HG03103 (cell line): Measurements from ENCODE around the gene RAP1GAP2.

Experiments used
- ATAC-seq: cut with Tn5 transposase; IDR thresholded peaks from one replicate; pipeline ENCODE4 v1.9.1; 2021; ENCODE audit warnings: low read depth; ENCODE audit not compliant: unreplicated experiment

Gene RAP1GAP2

DNA sequence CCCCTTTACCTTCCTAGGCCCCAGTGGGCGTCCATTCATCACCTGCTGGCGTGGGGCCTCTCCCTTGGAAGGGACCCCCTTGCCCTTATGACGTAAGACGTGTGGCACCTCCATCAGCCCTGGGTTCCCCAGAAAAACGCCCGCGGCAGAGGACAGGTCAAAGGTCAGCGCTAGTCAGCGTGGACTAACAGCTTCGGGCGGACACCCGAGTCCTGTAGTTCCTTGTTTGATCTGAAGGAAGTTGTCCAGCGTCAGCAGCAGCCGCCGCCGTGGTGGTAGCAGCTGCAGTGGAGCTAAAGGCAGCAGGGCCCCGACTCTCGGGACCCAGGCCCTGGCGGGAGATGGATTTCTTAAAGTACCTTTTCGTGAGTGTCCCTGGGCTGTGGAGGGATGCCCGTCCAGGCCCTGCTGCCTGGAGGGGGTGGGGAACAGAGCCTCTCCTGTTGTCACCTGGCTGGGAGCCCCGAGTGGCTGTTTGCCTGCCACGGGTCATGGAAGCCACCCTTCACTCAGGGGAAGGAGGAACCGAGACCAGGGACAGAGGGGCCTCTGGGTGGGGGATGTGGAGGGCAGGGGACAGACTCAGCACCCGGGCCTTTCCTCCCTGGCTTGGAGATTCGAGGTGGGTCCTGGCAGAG, 143.6 kb downstream of the RAP1GAP2 start:
- ATAC-seq, result no peak

- no peak for ATAC-seq
Measured at GRCh38 chr17:2940352-2940751, 144.1 kb downstream of the RAP1GAP2 start.

- ATAC-seq, result no peak
Measured at GRCh38 chr17:2943981-2944380, 147.7 kb downstream of the RAP1GAP2 start.

DNA sequence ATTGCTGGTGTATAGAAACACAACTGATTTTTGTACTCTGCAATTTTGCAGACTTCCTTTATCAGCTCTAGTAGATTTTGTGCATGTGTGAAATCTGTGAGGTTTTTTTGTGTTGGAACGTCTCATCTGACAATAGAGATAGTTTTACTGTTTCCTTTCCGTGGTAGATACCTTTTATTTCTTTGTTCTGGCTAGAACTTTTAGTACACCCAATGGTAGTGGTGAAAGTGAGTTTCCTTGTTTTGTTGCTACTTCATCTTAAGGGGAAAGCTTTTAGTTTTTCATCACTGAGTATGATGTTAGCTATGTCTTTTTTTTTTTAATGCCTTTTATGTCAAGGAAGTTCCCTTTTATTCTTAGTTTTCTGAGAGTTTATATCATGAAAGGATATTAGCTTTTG, 149.1 kb downstream of the RAP1GAP2 start:
- no peak for ATAC-seq

- no peak for ATAC-seq
Measured at GRCh38 chr17:2946144-2946543, 149.9 kb downstream of the RAP1GAP2 start.

DNA sequence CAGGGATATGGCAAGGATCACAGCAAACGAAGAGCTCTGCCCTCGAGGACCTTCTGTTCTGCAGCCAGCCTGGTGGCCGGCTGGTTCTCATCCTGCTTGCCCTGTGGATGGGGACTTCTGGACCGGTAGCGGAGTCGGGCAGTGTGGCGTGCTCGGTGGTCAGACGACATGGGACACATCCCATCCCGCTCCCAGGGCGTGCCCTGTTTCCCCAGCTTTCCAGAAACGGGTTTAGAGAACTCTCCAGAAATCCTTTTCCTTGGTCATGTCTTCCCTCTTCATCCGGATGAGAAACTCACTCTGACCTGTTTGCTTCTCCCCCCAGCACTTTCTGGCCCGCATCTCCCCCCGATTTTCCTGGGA, 151.3 kb downstream of the RAP1GAP2 start:
- ATAC-seq, result no peak

- no peak for ATAC-seq
Measured at GRCh38 chr17:2947996-2948550, 151.8 kb downstream of the RAP1GAP2 start.

GRCh38 chr17:2948721-2949468, 152.7 kb downstream of the RAP1GAP2 start:
- no peak for ATAC-seq

DNA sequence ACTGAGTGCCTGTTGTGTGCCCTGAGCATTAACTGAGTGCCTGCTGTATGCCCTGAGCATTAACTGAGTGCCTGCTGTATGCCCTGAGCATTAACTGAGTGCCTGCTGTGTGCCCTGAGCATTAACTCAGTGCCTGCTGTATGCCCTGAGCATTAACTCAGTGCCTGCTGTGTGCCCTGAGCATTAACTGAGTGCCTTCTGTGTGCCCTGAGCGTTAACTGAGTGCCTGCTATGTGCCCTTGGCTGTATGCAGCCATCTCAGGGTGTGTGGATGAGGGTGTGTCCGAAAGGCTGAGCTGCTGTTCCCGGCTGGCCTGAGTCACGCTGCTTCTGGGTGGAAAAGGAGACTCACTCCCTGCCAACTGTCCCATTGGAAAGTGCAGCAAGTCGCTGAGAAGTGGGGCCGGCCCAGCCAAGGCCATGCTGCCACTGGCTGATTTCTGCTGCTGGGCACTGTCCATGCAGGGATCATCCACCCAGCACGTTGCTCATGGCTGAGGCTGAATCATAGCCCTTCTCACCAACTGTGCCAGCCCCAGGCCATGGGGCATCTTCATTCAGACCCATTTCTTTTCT, 153.3 kb downstream of the RAP1GAP2 start:
- no peak for ATAC-seq

DNA sequence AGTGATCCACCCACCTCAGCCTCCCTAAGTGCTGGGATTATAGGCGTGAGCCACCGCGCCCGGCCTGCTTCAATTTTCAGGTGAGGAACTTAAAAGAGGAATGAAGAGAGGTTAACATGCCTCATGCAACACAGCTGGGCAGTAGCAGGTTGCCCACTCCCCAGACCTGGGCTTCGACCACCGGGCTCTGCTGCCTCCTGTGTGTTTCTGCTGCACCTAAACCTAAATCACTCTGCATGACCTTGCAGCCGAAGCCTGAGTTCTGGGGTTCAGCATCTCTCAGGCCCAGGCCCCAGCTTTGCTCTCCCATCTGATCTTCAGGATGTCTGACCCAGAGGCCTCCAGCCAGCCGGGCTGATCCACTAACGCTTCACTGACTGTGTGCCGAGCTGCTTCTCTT, 154.6 kb downstream of the RAP1GAP2 start:
- ATAC-seq, result no peak

GRCh38 chr17:2952174-2952845, 156.1 kb downstream of the RAP1GAP2 start:
- no peak for ATAC-seq

- ATAC-seq, result no peak
Measured at GRCh38 chr17:2954898-2955445, 158.7 kb downstream of the RAP1GAP2 start.

GRCh38 chr17:2955931-2956582, 159.8 kb downstream of the RAP1GAP2 start:
- no peak for ATAC-seq

- ATAC-seq, result no peak
Measured at GRCh38 chr17:2957631-2958286, 161.5 kb downstream of the RAP1GAP2 start.

- no peak for ATAC-seq
Measured at GRCh38 chr17:2958706-2959222, 162.5 kb downstream of the RAP1GAP2 start.

DNA sequence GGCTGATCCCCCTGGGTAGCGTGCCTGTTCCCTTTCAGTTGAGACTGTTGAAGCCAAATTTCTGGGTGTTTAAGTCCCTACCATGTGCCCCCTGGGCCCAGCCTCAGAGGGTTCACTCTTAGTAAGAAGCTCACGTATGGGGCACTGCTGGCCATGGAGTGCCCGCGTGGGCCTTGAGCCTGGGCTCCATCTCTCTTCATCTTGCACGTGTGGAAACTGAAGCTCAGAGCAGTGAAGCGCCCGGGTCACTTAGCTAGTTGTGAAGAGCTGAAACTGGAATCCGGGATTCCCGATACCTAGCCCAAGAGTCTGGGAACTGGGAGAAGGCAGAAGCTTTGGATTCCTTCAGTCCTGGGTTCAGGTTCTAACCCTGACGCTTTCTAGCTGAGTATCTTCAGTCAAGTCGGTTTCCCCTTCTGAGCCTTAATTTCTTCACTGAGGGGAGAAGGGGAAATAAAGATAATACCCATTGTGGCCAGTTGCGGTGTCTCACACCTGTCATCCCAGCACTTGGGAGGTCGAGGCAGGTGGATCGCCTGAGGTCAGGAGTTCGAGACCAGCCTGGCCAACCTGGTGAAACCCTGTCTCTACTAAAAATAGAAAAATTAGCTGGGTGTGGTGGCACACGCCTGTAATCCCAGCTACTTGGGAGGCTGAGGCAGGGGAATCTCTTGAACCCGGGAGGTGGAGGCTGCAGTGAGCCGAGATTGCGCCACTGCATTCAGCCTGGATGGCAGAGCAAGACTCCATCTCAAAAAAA, 163.3 kb downstream of the RAP1GAP2 start:
- no peak for ATAC-seq

- ATAC-seq, result no peak
Measured at GRCh38 chr17:2961446-2961845, 165.2 kb downstream of the RAP1GAP2 start.

GRCh38 chr17:2962236-2962635, 166.0 kb downstream of the RAP1GAP2 start:
- ATAC-seq, result no peak

DNA sequence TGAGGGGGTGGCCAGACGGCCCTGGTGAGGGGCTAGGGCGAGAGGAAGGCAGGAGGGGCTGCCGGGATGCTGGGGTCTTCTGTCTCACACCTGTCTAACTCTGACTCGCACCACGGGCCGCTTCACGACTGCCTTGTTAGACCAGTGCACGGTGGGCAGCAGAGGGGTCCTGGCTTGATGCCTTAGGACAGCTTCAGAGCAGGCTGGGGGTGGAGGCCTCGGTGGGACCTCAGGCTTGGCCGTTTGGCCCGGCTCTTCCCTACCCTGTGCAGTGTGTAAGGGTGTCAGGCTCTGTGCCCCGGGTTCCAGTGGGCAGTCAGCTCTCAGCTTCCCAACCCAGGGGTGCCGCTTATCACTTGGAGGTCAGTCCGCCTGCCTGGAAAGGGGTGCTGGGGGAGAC, 166.5 kb downstream of the RAP1GAP2 start:
- ATAC-seq, result no peak
